Osteocyte (in vitro differentiated cells): Measurements from ENCODE around the gene RABGEF1. TPM values are rescaled to one million over a fixed set of nuclear protein-coding genes. Genes with fewer than 3 reads are reported as not detected.
A peak's percentile ranks its signal among the peaks of the same experiment; 100 is the strongest.
"Not testable (repeated sequence)": the region's sequence is repeated elsewhere in the genome, so short reads cannot be mapped to it uniquely, and the experiment has no call there.

Experiments
- DNase-seq: peaks from one replicate; pipeline ENCODE4 v3.0.0; 2021; ENCODE audit warnings: mixed read lengths; ENCODE audit not compliant: unreplicated experiment; ENCODE audit errors: extremely low spot score
- H3K27ac Mint-ChIP-seq: one replicate; pipeline ENCODE4 v1.8.0; 2021; ENCODE audit warnings: mild to moderate bottlenecking, mixed read lengths; ENCODE audit not compliant: unreplicated experiment
- H3K27me3 Mint-ChIP-seq: one replicate; pipeline ENCODE4 v1.8.0; 2021; ENCODE audit warnings: mixed read lengths; ENCODE audit not compliant: unreplicated experiment
- H3K36me3 Mint-ChIP-seq: one replicate; pipeline ENCODE4 v1.8.0; 2021; ENCODE audit warnings: mixed read lengths; ENCODE audit not compliant: unreplicated experiment
- H3K4me1 Mint-ChIP-seq: one replicate; pipeline ENCODE4 v1.8.0; 2021; ENCODE audit warnings: mixed read lengths; ENCODE audit not compliant: unreplicated experiment
- H3K4me3 Mint-ChIP-seq: one replicate; pipeline ENCODE4 v1.8.0; 2021; ENCODE audit warnings: mild to moderate bottlenecking, moderate library complexity, mixed read lengths; ENCODE audit not compliant: unreplicated experiment
- H3K9me3 Mint-ChIP-seq: one replicate; pipeline ENCODE4 v1.8.0; 2021; ENCODE audit warnings: mixed read lengths; ENCODE audit not compliant: unreplicated experiment
- total RNA-seq: library from RNA; stranded (reverse); gene quantifications from 2 replicates; pipeline ENCODE4 v1.2.1, GENCODE V29; 2021
- TF ChIP-seq, protein P1 (sequence below): fragments of 200-600 bp; sonication (generic); IDR thresholded peaks from 2 replicates; pipeline ENCODE4 v1.5.0; 2021; ENCODE audit warnings: antibody characterized with exemption, mild to moderate bottlenecking, moderate library complexity

RABGEF1 gene
- total RNA-seq, 1 donor from 2014 or later = 25.3 TPM

GRCh38 chr7:66735850-66736249 is 4.7 kb upstream of the RABGEF1 start:
- no peak overlapping the region for H3K4me3 Mint-ChIP-seq
- no peak overlapping the region for H3K27ac Mint-ChIP-seq
- no peak for DNase-seq
- peaks cover 9% of the 10 kb centered on the region for H3K9me3 Mint-ChIP-seq
- H3K27me3 Mint-ChIP-seq = no peaks in the 10 kb centered on the region
- peaks cover 18% of the 10 kb centered on the region for H3K36me3 Mint-ChIP-seq
- H3K4me1 Mint-ChIP-seq = peaks cover 6% of the 10 kb centered on the region
- TF ChIP-seq, protein P1, sequence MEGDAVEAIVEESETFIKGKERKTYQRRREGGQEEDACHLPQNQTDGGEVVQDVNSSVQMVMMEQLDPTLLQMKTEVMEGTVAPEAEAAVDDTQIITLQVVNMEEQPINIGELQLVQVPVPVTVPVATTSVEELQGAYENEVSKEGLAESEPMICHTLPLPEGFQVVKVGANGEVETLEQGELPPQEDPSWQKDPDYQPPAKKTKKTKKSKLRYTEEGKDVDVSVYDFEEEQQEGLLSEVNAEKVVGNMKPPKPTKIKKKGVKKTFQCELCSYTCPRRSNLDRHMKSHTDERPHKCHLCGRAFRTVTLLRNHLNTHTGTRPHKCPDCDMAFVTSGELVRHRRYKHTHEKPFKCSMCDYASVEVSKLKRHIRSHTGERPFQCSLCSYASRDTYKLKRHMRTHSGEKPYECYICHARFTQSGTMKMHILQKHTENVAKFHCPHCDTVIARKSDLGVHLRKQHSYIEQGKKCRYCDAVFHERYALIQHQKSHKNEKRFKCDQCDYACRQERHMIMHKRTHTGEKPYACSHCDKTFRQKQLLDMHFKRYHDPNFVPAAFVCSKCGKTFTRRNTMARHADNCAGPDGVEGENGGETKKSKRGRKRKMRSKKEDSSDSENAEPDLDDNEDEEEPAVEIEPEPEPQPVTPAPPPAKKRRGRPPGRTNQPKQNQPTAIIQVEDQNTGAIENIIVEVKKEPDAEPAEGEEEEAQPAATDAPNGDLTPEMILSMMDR = no peak

DNA sequence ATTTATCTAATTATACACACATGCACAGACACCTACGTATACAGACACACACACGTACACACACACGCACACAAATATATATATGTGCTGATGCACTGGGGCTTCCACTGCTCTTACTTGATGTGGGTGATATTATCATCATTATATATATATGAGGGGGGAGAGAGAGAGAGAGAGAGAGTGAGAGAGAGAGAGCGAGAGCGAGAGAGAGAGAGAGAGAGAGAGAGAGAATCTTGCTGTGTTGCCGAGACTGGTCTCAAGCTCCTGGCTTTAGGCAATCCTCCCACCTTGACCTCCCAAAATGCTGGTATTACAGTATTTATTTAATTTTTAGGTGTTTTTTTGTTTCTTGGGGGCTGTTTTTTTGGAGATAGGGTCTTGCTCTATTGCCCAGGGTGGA is 3.6 kb upstream of the RABGEF1 start:
- Mint-ChIP-seq H3K27ac (no peak overlapping the region), H3K9me3 (peaks cover 9% of the 10 kb centered on the region), H3K27me3 (no peaks in the 10 kb centered on the region), H3K4me3 (no peak overlapping the region), H3K4me1 (peaks cover 12% of the 10 kb centered on the region), H3K36me3 (peaks cover 18% of the 10 kb centered on the region)
- TF ChIP-seq, protein P1 = no peak
- DNase-seq = no peak

- no peak for DNase-seq
- Mint-ChIP-seq H3K27ac (no peak overlapping the region), H3K4me3 (no peak overlapping the region), H3K4me1 (peaks cover 20% of the 10 kb centered on the region), H3K9me3 (peaks cover 9% of the 10 kb centered on the region), H3K27me3 (no peaks in the 10 kb centered on the region), H3K36me3 (peaks cover 18% of the 10 kb centered on the region)
- TF ChIP-seq, protein P1 = no peak
These were observed 2.9 kb upstream of the RABGEF1 start for GRCh38 chr7:66737667-66738066.

- Mint-ChIP-seq H3K27me3 (no peaks in the 10 kb centered on the region), H3K9me3 (peaks cover 9% of the 10 kb centered on the region), H3K4me1 (peaks cover 23% of the 10 kb centered on the region), H3K4me3 (peak overlapping the region; percentile 92), H3K36me3 (peaks cover 18% of the 10 kb centered on the region), H3K27ac (peak overlapping the region; percentile 97)
- DNase-seq = no peak
- TF ChIP-seq, protein P1 = no peak
These were observed 1.1 kb upstream of the RABGEF1 start for GRCh38 chr7:66739477-66739876.

DNA sequence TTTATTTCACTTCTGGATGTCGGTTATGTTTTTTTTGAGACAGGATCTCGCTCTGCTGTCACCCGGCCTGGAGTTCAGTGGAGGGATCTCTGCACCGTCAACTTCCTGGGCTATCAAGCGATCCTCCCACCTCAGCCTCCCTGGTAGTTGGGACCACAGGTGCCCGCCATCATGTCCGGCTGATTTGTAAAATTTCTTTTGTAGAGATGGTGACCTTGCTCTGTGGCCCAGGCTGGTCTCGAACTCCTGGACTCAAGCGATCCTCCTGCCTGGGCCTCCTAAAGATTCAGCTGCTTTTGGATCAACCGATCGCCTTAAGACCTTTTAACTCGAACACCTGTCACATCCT is 606 bp upstream of the RABGEF1 start:
- no peaks in the 10 kb centered on the region for H3K27me3 Mint-ChIP-seq
- peak overlapping the region; percentile 97 for H3K27ac Mint-ChIP-seq
- H3K4me3 Mint-ChIP-seq = peak overlapping the region; percentile 92
- peaks cover 18% of the 10 kb centered on the region for H3K36me3 Mint-ChIP-seq
- DNase-seq = no peak
- TF ChIP-seq, protein P1 = no peak
- H3K9me3 Mint-ChIP-seq = peaks cover 9% of the 10 kb centered on the region
- peaks cover 23% of the 10 kb centered on the region for H3K4me1 Mint-ChIP-seq

DNA sequence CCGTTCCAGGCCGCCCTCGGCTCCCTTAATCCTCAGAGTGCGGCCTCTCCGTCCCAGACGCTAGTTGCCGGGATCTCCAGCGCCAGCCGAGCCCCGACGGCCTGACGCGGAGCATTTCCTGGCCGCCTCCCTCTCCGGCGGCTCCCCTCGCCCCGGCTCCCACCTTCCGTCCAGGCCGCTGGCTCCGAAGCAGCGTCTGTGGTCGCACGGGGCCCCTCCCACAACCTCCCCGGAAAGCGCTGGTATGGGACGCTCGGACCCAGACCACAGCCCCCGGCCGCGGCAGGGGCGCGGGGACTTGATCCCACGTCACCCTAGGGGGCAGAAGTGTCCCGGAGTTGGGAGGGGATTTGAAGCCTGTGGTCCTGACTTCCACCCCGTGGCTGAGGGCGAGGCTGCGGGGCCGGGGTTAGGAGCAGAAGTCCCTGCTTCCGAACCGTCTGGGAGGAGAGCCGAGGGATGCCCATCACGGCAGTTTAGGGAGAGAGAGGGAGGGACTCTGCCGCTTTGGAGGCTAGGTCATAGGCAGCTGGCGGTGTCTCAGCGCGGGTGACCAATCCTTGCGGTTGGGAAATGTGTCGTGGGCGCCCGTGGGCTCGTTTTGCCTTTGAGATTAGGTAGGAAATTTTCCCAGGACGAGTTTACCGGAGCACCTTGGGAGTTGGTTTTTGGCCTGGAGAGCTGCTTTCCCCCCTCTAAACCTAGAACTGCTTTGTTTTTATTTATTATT is 612 bp downstream of the RABGEF1 start:
- H3K27ac Mint-ChIP-seq = peak overlapping the region; percentile 97
- peak; percentile 87 for DNase-seq
- H3K27me3 Mint-ChIP-seq, H3K9me3 Mint-ChIP-seq: not testable (repeated sequence)
- H3K36me3 Mint-ChIP-seq = peaks cover 12% of the 10 kb centered on the region
- H3K4me1 Mint-ChIP-seq = peaks cover 23% of the 10 kb centered on the region
- H3K4me3 Mint-ChIP-seq = peak overlapping the region; percentile 92
